Measurements from ENCODE around the gene ST8SIA4.

GRCh38 chr5:100852988-100853449, 50.1 kb downstream of the ST8SIA4 start:
- TF ChIP-seq CTCF (IDR thresholded peaks at IDR 0.05) (no peak), POLR2A (IDR thresholded peaks at IDR 0.05) (no peak)
